Measurements from ENCODE around the gene DEGS2. TPM values are rescaled to one million over a fixed set of nuclear protein-coding genes. Genes with fewer than 3 reads are reported as not detected.

Gene DEGS2
- total RNA-seq, 1 experiment from 2014 or later = not detected

DNA sequence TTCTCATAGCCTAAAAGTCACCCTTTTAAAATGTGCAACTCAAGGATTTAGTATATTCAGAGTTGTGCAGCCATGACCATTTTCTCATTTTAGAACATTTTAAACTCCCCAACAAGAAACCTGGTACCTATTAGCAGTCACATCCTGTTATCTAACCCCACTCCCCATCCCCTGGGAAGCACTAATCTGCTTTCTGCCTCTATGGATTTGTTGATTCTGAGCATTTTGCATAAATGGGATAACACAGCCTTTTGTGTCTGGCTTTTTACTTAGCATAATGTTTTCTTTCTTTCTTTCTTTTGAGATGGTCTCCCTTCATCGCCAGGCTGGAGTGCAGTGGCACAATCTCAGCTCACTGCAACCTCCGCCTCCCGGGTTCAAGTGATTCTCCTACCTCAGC is 40.9 kb upstream of the DEGS2 start:
- H3K9me3 ChIP-seq (ENCODE audit: low read length) = no peaks in the 10 kb centered on the region
- no peak overlapping the region for H2AFZ ChIP-seq (ENCODE audit: low read length)
- no peaks in the 10 kb centered on the region for H3K9me2 ChIP-seq (replicated peaks; ENCODE audit: insufficient read depth, low read length)
- H3K4me3 ChIP-seq (ENCODE audit: low read length) = no peak overlapping the region
- no peaks in the 10 kb centered on the region for H3K79me2 ChIP-seq (ENCODE audit: low read length)
- no peak overlapping the region for H3K9ac ChIP-seq (ENCODE audit: low read length)
- no peak overlapping the region for H3K4me2 ChIP-seq (ENCODE audit: low read depth, low read length, poor library complexity, severe bottlenecking)
- H3K4me1 ChIP-seq (ENCODE audit: low read length) = no peaks in the 10 kb centered on the region
- H3K36me3 ChIP-seq (ENCODE audit: insufficient read depth, low read length) = no peaks in the 10 kb centered on the region
- H3K27me3 ChIP-seq (ENCODE audit: low read length) = no peaks in the 10 kb centered on the region
- no peak overlapping the region for H3K27ac ChIP-seq (ENCODE audit: low read length)
- DNase-seq = no peak
- H4K20me1 ChIP-seq (ENCODE audit: insufficient read depth, low read depth, low read length) = no peaks in the 10 kb centered on the region

- H3K9ac ChIP-seq (ENCODE audit: low read length) = no peak overlapping the region
- H3K27ac ChIP-seq (ENCODE audit: low read length) = no peak overlapping the region
- H3K9me2 ChIP-seq (replicated peaks; ENCODE audit: insufficient read depth, low read length) = no peaks in the 10 kb centered on the region
- DNase-seq = no peak
- H3K4me2 ChIP-seq (ENCODE audit: low read depth, low read length, poor library complexity, severe bottlenecking) = no peak overlapping the region
- H4K20me1 ChIP-seq (ENCODE audit: insufficient read depth, low read depth, low read length) = no peaks in the 10 kb centered on the region
- H3K9me3 ChIP-seq (ENCODE audit: low read length) = no peaks in the 10 kb centered on the region
- no peaks in the 10 kb centered on the region for H3K4me1 ChIP-seq (ENCODE audit: low read length)
- H3K4me3 ChIP-seq (ENCODE audit: low read length) = no peak overlapping the region
- H3K27me3 ChIP-seq (ENCODE audit: low read length) = no peaks in the 10 kb centered on the region
- H2AFZ ChIP-seq (ENCODE audit: low read length) = no peak overlapping the region
- H3K79me2 ChIP-seq (ENCODE audit: low read length) = no peaks in the 10 kb centered on the region
- no peaks in the 10 kb centered on the region for H3K36me3 ChIP-seq (ENCODE audit: insufficient read depth, low read length)
These were observed 39.9 kb upstream of the DEGS2 start for GRCh38 chr14:100199240-100199860.

GRCh38 chr14:100193417-100194357 is 34.2 kb upstream of the DEGS2 start:
- peak overlapping the region; percentile 78 for H2AFZ ChIP-seq (ENCODE audit: low read length)
- peak overlapping the region; percentile 75 for H3K4me2 ChIP-seq (ENCODE audit: low read depth, low read length, poor library complexity, severe bottlenecking)
- no peaks in the 10 kb centered on the region for H3K9me2 ChIP-seq (replicated peaks; ENCODE audit: insufficient read depth, low read length)
- H3K4me1 ChIP-seq (ENCODE audit: low read length) = peaks cover 17% of the 10 kb centered on the region
- H4K20me1 ChIP-seq (ENCODE audit: insufficient read depth, low read depth, low read length) = no peaks in the 10 kb centered on the region
- peak overlapping the region; percentile 77 for H3K9ac ChIP-seq (ENCODE audit: low read length)
- H3K4me3 ChIP-seq (ENCODE audit: low read length) = peak overlapping the region; percentile 59; the same call in 1 of the 2 replicates
- H3K36me3 ChIP-seq (ENCODE audit: insufficient read depth, low read length) = no peaks in the 10 kb centered on the region
- no peaks in the 10 kb centered on the region for H3K9me3 ChIP-seq (ENCODE audit: low read length)
- H3K27me3 ChIP-seq (ENCODE audit: low read length) = no peaks in the 10 kb centered on the region
- peak; percentile 55 for DNase-seq
- H3K79me2 ChIP-seq (ENCODE audit: low read length) = no peaks in the 10 kb centered on the region
- peak overlapping the region; percentile 58 for H3K27ac ChIP-seq (ENCODE audit: low read length)

- Histone ChIP-seq H3K9me3 (ENCODE audit: low read length) (no peaks in the 10 kb centered on the region), H3K27ac (ENCODE audit: low read length) (peak overlapping the region; percentile 58), H3K4me3 (ENCODE audit: low read length) (peak overlapping the region; percentile 64; the same call in 1 of the 2 replicates), H3K9ac (ENCODE audit: low read length) (peak overlapping the region; percentile 77), H3K4me2 (ENCODE audit: low read depth, low read length, poor library complexity, severe bottlenecking) (peak overlapping the region; percentile 75), H3K4me1 (ENCODE audit: low read length) (peaks cover 17% of the 10 kb centered on the region), H3K36me3 (ENCODE audit: insufficient read depth, low read length) (no peaks in the 10 kb centered on the region), H3K9me2 (replicated peaks; ENCODE audit: insufficient read depth, low read length) (no peaks in the 10 kb centered on the region), H4K20me1 (ENCODE audit: insufficient read depth, low read depth, low read length) (no peaks in the 10 kb centered on the region), H3K79me2 (ENCODE audit: low read length) (no peaks in the 10 kb centered on the region), H2AFZ (ENCODE audit: low read length) (peak overlapping the region; percentile 78), H3K27me3 (ENCODE audit: low read length) (no peaks in the 10 kb centered on the region)
- peak; percentile 100 for DNase-seq
These were observed 33.4 kb upstream of the DEGS2 start for GRCh38 chr14:100192672-100193416.

DNA sequence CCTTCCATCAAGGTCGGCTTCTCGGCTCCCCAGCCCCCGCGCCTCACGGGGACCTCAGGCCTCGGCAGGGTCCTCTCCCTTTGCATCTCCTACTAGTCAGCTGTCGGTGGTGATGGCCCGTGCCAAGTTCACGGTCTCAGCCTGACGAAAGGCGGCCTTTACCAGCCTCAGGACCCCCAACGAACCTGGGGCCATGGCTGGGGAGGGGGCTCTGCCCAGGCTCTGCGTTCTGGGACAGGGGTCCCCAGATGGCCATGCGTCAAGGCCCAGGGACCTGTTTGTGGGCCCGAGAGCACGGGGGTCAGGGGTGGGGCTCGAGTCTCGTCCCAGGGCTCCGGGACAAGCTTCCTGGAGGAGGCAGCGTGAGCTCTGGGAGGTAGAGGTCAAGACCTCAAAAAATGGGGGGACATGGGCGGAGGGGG is 32.8 kb upstream of the DEGS2 start:
- H3K4me3 ChIP-seq (ENCODE audit: low read length) = peak overlapping the region; percentile 64; the same call in 1 of the 2 replicates

GRCh38 chr14:100191584-100192249 is 32.3 kb upstream of the DEGS2 start:
- DNase-seq = no peak
- H3K27me3 ChIP-seq (ENCODE audit: low read length) = no peaks in the 10 kb centered on the region
- no peak overlapping the region for H3K27ac ChIP-seq (ENCODE audit: low read length)
- no peaks in the 10 kb centered on the region for H3K36me3 ChIP-seq (ENCODE audit: insufficient read depth, low read length)
- peak overlapping the region; percentile 71 for H3K9ac ChIP-seq (ENCODE audit: low read length)
- H3K9me3 ChIP-seq (ENCODE audit: low read length) = no peaks in the 10 kb centered on the region
- H3K4me1 ChIP-seq (ENCODE audit: low read length) = peaks cover 17% of the 10 kb centered on the region
- no peaks in the 10 kb centered on the region for H3K79me2 ChIP-seq (ENCODE audit: low read length)
- no peaks in the 10 kb centered on the region for H3K9me2 ChIP-seq (replicated peaks; ENCODE audit: insufficient read depth, low read length)
- H3K4me2 ChIP-seq (ENCODE audit: low read depth, low read length, poor library complexity, severe bottlenecking) = peak overlapping the region; percentile 73
- no peaks in the 10 kb centered on the region for H4K20me1 ChIP-seq (ENCODE audit: insufficient read depth, low read depth, low read length)
- H3K4me3 ChIP-seq (ENCODE audit: low read length) = peak overlapping the region; percentile 64; the same call in 1 of the 2 replicates
- no peak overlapping the region for H2AFZ ChIP-seq (ENCODE audit: low read length)

More for the DNA sequence above, 32.8 kb upstream of the DEGS2 start:
- peaks cover 17% of the 10 kb centered on the region for H3K4me1 ChIP-seq (ENCODE audit: low read length)
- peak overlapping the region; percentile 71 for H3K9ac ChIP-seq (ENCODE audit: low read length)
- H3K9me3 ChIP-seq (ENCODE audit: low read length) = no peaks in the 10 kb centered on the region
- H2AFZ ChIP-seq (ENCODE audit: low read length) = peak overlapping the region; percentile 32; the same call in 1 of the 2 replicates
- DNase-seq = no peak
- no peaks in the 10 kb centered on the region for H3K79me2 ChIP-seq (ENCODE audit: low read length)
- H4K20me1 ChIP-seq (ENCODE audit: insufficient read depth, low read depth, low read length) = no peaks in the 10 kb centered on the region
- H3K36me3 ChIP-seq (ENCODE audit: insufficient read depth, low read length) = no peaks in the 10 kb centered on the region
- no peaks in the 10 kb centered on the region for H3K9me2 ChIP-seq (replicated peaks; ENCODE audit: insufficient read depth, low read length)
- H3K27me3 ChIP-seq (ENCODE audit: low read length) = no peaks in the 10 kb centered on the region
- H3K4me2 ChIP-seq (ENCODE audit: low read depth, low read length, poor library complexity, severe bottlenecking) = peak overlapping the region; percentile 73
- no peak overlapping the region for H3K27ac ChIP-seq (ENCODE audit: low read length)

DNA sequence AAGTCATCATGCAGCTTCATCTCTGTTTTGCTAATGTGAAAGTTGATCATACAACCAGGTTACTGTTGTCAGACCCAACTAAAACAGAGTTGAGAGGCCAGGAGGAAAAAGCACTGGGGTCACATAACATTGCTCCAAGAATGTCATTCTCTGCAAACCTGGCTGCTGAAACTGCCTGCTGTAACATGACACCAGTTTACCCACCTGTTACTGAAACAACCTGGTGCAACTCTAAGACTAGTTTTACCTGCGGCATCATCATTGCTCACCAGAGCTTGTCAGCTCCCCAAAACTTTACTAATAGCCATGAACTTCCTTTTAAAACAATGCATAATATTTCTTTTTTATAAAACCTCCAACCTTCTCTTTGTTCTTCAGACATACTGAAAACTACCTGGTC is 30.7 kb upstream of the DEGS2 start:
- Histone ChIP-seq H3K79me2 (ENCODE audit: low read length) (no peaks in the 10 kb centered on the region), H3K4me1 (ENCODE audit: low read length) (peaks cover 17% of the 10 kb centered on the region), H3K9me2 (replicated peaks; ENCODE audit: insufficient read depth, low read length) (no peaks in the 10 kb centered on the region), H3K9me3 (ENCODE audit: low read length) (no peaks in the 10 kb centered on the region), H3K4me2 (ENCODE audit: low read depth, low read length, poor library complexity, severe bottlenecking) (no peak overlapping the region), H4K20me1 (ENCODE audit: insufficient read depth, low read depth, low read length) (no peaks in the 10 kb centered on the region), H3K36me3 (ENCODE audit: insufficient read depth, low read length) (no peaks in the 10 kb centered on the region), H2AFZ (ENCODE audit: low read length) (no peak overlapping the region), H3K9ac (ENCODE audit: low read length) (no peak overlapping the region), H3K27me3 (ENCODE audit: low read length) (no peaks in the 10 kb centered on the region), H3K4me3 (ENCODE audit: low read length) (no peak overlapping the region), H3K27ac (ENCODE audit: low read length) (no peak overlapping the region)
- DNase-seq = no peak

Measured in Karpas-422 (cell line).